Measurements from ENCODE around the gene FBXO31.

DNA sequence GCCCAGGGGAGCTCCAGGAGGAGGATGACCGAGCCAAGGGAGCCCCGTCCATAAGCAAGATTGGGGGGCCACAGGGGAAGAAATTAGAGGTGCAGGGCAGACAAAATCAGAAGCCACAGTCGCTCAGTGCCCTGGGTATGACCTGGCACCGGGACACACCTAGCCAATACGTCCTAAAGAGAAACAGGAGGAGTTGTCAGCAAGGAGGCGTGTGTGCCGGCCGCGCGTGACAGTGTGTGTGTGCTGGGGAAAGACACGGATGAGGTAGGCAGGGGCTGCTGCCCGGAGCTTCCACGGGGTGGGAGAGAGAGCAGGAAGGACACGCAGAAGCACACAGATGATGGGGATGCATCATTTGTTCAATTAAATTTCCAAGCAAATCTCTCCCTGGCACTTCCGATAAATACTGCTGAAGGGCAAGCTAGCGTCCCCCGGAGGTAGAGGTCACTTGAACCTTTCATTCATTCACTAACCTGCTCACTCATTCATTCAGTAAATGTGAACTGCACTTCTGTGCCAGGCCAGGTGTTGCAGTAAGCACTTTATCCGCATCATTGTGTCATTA is 104.4 kb downstream of the FBXO31 start:
- TF ChIP-seq, protein P1, sequence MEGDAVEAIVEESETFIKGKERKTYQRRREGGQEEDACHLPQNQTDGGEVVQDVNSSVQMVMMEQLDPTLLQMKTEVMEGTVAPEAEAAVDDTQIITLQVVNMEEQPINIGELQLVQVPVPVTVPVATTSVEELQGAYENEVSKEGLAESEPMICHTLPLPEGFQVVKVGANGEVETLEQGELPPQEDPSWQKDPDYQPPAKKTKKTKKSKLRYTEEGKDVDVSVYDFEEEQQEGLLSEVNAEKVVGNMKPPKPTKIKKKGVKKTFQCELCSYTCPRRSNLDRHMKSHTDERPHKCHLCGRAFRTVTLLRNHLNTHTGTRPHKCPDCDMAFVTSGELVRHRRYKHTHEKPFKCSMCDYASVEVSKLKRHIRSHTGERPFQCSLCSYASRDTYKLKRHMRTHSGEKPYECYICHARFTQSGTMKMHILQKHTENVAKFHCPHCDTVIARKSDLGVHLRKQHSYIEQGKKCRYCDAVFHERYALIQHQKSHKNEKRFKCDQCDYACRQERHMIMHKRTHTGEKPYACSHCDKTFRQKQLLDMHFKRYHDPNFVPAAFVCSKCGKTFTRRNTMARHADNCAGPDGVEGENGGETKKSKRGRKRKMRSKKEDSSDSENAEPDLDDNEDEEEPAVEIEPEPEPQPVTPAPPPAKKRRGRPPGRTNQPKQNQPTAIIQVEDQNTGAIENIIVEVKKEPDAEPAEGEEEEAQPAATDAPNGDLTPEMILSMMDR (IDR thresholded peaks at IDR 0.05), result no peak
- no peak for TF ChIP-seq POLR2A (IDR thresholded peaks at IDR 0.05)

All from adrenal gland (tissue), 5 donors.